22Rv1 (cell line): ENCODE measurements around the gene MATN4.

ENCODE experiments used
- CTCF ChIP-seq: fragments of 450-650 bp; IDR thresholded peaks from 2 replicates; pipeline ENCODE4 v1.5.1; 2017; ENCODE audit warnings: mild to moderate bottlenecking
- ZFX ChIP-seq: fragments of 450-650 bp; IDR thresholded peaks from 2 replicates; pipeline ENCODE4 v1.6.1; 2017; ENCODE audit warnings: antibody characterized with exemption, borderline replicate concordance

GRCh38 chr20:45329497-45330319 lies 21.6 kb upstream of the MATN4 start:
- TF ChIP-seq CTCF: no peak
- no peak for TF ChIP-seq ZFX
